ENCODE results near the gene CCDC87. TPM values are rescaled to one million over a fixed set of nuclear protein-coding genes. Genes with fewer than 3 reads are reported as not detected.
A peak's percentile ranks its signal among the peaks of the same experiment; 100 is the strongest.
"Not testable (repeated sequence)": the region's sequence is repeated elsewhere in the genome, so short reads cannot be mapped to it uniquely, and the experiment has no call there.

The CCDC87 gene, protein sequence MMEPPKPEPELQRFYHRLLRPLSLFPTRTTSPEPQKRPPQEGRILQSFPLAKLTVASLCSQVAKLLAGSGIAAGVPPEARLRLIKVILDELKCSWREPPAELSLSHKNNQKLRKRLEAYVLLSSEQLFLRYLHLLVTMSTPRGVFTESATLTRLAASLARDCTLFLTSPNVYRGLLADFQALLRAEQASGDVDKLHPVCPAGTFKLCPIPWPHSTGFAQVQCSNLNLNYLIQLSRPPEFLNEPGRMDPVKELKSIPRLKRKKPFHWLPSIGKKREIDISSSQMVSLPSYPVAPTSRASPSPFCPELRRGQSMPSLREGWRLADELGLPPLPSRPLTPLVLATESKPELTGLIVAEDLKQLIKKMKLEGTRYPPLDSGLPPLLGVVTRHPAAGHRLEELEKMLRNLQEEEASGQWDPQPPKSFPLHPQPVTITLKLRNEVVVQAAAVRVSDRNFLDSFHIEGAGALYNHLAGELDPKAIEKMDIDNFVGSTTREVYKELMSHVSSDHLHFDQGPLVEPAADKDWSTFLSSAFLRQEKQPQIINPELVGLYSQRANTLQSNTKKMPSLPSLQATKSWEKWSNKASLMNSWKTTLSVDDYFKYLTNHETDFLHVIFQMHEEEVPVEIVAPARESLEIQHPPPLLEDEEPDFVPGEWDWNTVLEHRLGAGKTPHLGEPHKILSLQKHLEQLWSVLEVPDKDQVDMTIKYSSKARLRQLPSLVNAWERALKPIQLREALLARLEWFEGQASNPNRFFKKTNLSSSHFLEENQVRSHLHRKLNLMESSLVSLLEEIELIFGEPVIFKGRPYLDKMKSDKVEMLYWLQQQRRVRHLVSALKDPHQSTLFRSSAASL
- total RNA-seq = under 1 TPM; 0.20 to 0.38 (median 0.32) TPM
- polyA plus RNA-seq = under 1 TPM; 0.15 to 0.40 TPM

DNA sequence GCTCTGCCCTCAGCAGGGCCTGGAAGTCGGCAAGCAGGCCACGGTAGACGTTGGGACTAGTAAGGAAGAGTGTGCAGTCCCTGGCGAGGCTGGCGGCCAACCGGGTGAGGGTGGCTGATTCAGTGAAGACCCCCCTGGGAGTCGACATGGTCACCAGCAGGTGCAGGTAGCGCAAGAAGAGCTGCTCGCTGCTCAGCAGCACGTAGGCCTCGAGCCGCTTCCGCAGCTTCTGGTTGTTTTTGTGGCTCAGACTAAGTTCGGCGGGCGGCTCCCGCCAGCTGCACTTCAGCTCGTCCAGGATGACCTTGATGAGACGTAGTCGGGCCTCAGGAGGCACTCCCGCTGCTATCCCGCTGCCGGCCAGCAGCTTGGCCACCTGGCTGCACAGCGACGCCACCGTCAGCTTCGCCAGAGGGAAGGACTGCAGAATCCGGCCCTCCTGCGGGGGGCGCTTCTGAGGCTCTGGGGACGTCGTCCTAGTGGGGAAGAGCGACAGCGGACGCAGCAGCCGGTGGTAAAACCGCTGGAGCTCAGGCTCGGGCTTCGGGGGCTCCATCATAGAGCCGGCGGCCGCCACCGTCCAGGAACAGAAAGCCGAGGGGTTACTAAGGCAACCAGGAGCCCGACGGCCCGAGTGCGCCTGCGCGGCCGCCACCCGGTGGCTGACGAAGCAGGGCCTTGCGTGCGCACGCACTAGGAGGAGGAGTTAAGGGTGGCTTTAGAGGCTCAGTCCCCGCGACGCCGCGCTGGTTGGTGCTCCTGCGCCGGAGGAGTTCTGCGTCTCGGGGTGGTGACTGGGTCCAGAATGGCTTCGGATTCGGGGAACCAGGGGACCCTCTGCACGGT is at the start of gene CCDC87, which contains the start of gene CCS:
Gene CCDC87 (minus strand): TSS at position 607 of the 846 bp plus-strand sequence. CDS start 48 bp downstream, at position 559.
Gene CCS (plus strand): TSS at position 729 of the 846 bp plus-strand sequence. CDS start 77 bp downstream, at position 806.
- WGBS, 2 donors = 15 to 16% methylated on average over 68 of the region's 68 CpGs
- no peaks in the 10 kb centered on the region for H3K9me3 ChIP-seq
- peak; percentile 97 to 100 (median 98) for DNase-seq
- FAIRE-seq = no peak
- H3K27ac ChIP-seq = peak within 1 kb of the TSS; percentile 55 to 78 (median 68)
- TF ChIP-seq, protein P1, sequence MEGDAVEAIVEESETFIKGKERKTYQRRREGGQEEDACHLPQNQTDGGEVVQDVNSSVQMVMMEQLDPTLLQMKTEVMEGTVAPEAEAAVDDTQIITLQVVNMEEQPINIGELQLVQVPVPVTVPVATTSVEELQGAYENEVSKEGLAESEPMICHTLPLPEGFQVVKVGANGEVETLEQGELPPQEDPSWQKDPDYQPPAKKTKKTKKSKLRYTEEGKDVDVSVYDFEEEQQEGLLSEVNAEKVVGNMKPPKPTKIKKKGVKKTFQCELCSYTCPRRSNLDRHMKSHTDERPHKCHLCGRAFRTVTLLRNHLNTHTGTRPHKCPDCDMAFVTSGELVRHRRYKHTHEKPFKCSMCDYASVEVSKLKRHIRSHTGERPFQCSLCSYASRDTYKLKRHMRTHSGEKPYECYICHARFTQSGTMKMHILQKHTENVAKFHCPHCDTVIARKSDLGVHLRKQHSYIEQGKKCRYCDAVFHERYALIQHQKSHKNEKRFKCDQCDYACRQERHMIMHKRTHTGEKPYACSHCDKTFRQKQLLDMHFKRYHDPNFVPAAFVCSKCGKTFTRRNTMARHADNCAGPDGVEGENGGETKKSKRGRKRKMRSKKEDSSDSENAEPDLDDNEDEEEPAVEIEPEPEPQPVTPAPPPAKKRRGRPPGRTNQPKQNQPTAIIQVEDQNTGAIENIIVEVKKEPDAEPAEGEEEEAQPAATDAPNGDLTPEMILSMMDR (IDR thresholded peaks at IDR 0.05) = peak; percentile 20 to 57 (median 46)
- peak; percentile 96 to 99 (median 98) for ATAC-seq
- peak within 1 kb of the TSS; percentile 35 to 65 (median 51) for H3K4me3 ChIP-seq
- H3K36me3 ChIP-seq = no peaks in the 10 kb centered on the region
- intact Hi-C loops (cut with DNase I) = no loop called here
- peaks cover 0 to 11% (median 4%) of the 10 kb centered on the region in 3 donors for H3K4me1 ChIP-seq
- no peaks in the 10 kb centered on the region for H3K27me3 ChIP-seq

DNA sequence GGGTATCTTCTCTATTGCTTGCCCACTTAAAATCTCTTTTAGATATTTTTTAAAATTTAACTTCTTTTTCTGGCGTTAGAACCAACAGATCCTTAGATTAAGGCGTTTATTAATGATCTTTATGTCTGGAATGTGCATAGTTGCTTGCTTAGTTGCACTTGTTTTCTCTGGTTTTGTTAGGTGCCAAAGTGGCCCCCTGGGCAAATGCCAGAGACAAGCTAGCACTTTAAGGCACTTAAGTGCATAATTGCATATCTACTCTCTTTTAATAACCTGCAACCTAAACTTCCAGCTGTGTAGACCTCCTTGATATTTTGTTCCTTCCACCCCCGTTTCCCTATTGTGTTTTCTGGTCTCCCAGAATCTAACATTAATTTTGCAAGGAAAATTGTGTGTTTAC is 49.0 kb upstream of the CCDC87 start:
- H3K36me3 ChIP-seq = peaks cover 7 to 28% (median 24%) of the 10 kb centered on the region in 3 donors
- FAIRE-seq (no peak), DNase-seq (no peak), ATAC-seq (no peak)
- no peak overlapping the region for H3K27ac ChIP-seq
- H3K4me1 ChIP-seq = peaks cover 44 to 62% (median 45%) of the 10 kb centered on the region in 3 donors
- no peaks in the 10 kb centered on the region for H3K27me3 ChIP-seq
- H3K4me3 ChIP-seq = peak overlapping the region in 2 of 4 donors; percentile 24 to 77
- WGBS, 2 donors = 8 to 12% methylated on average over 3 of the region's 3 CpGs
- no peaks in the 10 kb centered on the region for H3K9me3 ChIP-seq
- TF ChIP-seq, protein P1 (IDR thresholded peaks at IDR 0.05) = no peak
- intact Hi-C loops (cut with DNase I) = no loop called here

DNA sequence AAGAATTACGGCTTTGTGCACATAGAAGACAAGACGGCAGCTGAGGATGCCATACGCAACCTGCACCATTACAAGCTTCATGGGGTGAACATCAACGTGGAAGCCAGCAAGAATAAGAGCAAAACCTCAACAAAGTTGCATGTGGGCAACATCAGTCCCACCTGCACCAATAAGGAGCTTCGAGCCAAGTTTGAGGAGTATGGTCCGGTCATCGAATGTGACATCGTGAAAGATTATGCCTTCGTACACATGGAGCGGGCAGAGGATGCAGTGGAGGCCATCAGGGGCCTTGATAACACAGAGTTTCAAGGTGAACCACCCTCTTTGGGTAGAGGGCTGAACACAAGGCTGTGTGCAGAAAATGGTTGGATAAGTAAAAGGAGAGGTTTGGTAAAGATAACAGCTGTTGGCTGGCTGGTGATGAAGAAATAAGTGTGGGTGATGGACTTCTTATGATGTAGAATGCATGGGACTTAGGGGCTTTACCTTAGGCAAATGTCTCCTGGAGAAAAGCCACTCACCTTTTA is 47.0 kb upstream of the CCDC87 start:
- ATAC-seq; H3K9me3 ChIP-seq; intact Hi-C loops (cut with DNase I); FAIRE-seq; H3K27me3 ChIP-seq; DNase-seq; H3K27ac ChIP-seq: not testable (repeated sequence)
- H3K4me3 ChIP-seq = peak overlapping the region in 2 of 4 donors; percentile 72 to 77
- WGBS, 2 donors = 25 to 39% methylated on average over 8 to 9 of the region's 10 CpGs
- H3K36me3 ChIP-seq = peaks cover 4 to 22% (median 13%) of the 10 kb centered on the region in 3 donors
- peaks cover 36 to 57% (median 40%) of the 10 kb centered on the region in 3 donors for H3K4me1 ChIP-seq

DNA sequence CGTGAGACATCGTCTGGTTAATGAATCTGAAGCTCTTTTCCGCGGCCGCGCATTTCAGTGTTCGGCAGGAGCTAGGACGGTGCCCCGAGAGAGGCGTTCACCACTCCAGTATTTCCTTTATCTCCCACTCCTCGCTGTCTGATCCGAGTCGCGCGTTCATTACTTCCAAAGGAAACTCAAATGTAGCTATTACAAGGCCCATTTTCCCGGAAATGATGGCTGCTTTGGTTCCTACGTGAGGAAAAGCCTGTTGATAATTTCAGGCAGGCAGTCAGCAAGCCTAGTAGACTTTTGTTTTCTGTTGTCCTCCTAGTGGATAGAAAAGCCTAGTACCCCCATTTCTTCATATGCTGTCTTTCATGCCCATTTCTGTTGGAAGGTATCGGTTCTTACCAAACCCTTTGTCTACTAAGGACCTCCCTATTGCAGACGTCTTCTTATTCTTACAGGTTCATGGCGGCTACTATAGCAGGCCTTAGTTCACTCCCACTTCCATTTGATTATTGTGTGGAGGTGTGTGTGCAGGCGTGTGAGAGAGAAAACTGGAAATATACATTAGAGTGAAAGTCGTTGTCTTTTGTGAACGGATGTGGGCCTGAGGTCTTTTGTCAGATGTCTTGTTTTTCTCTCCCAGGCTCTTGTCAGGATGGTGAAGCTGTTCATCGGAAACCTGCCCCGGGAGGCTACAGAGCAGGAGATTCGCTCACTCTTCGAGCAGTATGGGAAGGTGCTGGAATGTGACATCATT is 46.4 kb upstream of the CCDC87 start:
- Histone ChIP-seq H3K9me3 (no peaks in the 10 kb centered on the region), H3K36me3 (peaks cover 4 to 16% (median 13%) of the 10 kb centered on the region in 3 donors), H3K4me3 (peak overlapping the region; percentile 44 to 77 (median 72)), H3K4me1 (peaks cover 35 to 50% (median 36%) of the 10 kb centered on the region in 3 donors), H3K27me3 (no peaks in the 10 kb centered on the region), H3K27ac (peak overlapping the region; percentile 58 to 91 (median 77))
- WGBS, 2 donors = 2% methylated on average over 27 of the region's 27 CpGs
- ATAC-seq (peak; percentile 8 to 17 (median 10)), DNase-seq (peak in 2 of 6 donors; percentile 35 to 40), FAIRE-seq (no peak)
- TF ChIP-seq, protein P1 (IDR thresholded peaks at IDR 0.05) = no peak
- intact Hi-C loops (cut with DNase I) = no loop called here

All from pancreas (tissue), 10 donors.